ENCODE results near the gene VAV2. TPM values are rescaled to one million over a fixed set of nuclear protein-coding genes. Genes with fewer than 3 reads are reported as not detected.

The VAV2 gene
- polyA plus RNA-seq, 1 of the 3 experiments (the other 2 are of a cell fraction): 14.9 TPM

DNA sequence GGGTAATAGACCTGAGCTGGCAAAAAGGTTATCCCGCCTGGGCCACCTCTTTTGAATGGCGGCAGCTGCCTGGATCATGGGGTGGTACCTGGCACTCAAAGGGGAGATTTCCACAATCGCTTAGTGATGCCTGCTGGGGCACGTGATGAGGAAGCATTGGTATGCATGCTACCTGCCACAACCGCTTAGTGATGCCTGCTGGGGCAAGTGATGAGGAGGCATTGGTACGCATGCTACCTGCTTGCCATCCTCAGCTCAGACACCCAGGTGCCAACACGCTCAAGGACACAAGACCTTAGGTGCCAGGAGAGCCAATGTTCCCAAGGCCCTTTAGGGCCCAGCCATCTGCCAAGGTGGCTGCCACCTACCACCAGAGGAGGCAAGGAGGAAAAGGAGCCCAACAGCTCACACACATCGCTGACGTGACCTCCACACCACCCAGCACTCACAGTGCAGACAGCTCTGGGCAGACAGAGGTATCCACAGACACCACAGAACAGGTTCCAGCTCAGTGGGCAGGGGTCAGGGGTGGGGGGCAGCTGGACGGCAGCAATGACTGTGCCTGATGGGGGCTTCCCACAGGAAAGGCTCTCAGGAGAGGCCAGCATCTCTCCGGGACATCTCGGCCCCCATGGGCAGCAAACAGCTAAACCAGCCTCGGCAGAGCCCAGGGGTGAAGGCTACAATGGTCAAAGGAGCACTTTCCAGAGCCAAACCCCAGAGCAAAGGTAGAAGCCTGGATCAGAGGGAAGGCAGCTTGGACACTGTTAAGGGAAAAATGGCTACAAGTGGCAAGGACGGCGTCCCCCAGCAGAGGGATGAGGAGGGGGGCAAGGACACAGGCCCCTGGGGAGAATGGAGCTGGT, 210.9 kb downstream of the VAV2 start:
- no peak for DNase-seq
- POLR2A ChIA-PET: interaction anchor here (1.0 kb wide), 1 partner anchor 8 kb away, joined by 3 read pairs; no protein-coding TSS in a partner anchor

More for the DNA sequence above, 210.9 kb downstream of the VAV2 start:
- no peaks in the 10 kb centered on the region for H3K9me3 ChIP-seq
- H3K36me3 ChIP-seq (replicated peaks in 1 of 2; ENCODE audit: control insufficient read depth in 1 of 2, insufficient read depth in 2 of 2, low read length in 1 of 2): peaks cover 0 to 47% of the 10 kb centered on the region in 2 experiments
- no peaks in the 10 kb centered on the region for H3K9me2 ChIP-seq
- H3K27me3 ChIP-seq (ENCODE audit: insufficient read depth): no peaks in the 10 kb centered on the region
- 98% methylated on average over 9 of the region's 15 CpGs for WGBS (ENCODE audit: low lambda C conversion rate)
- H3K4me2 ChIP-seq: no peak overlapping the region
- no peak overlapping the region for H3K4me3 ChIP-seq (ENCODE audit: low read depth in 2 of 2, low read length in 1 of 2)
- no peaks in the 10 kb centered on the region for H3K79me2 ChIP-seq (ENCODE audit: insufficient read depth)
- H4K20me1 ChIP-seq (ENCODE audit: insufficient read depth): no peaks in the 10 kb centered on the region
- CTCF ChIA-PET: interaction anchor here (0.7 to 7.9 kb wide), 42 partner anchors 7 to 276 kb away, joined by 3 to 235 read pairs (median 5); no protein-coding TSS in a partner anchor
- H3F3A ChIP-seq (replicated peaks; ENCODE audit: insufficient read depth): peaks cover 4% of the 10 kb centered on the region
- no peak overlapping the region for H3K27ac ChIP-seq (ENCODE audit: low read depth in 2 of 2, low read length in 1 of 2)
- H2AFZ ChIP-seq (ENCODE audit: low read depth): no peak overlapping the region
- TF ChIP-seq EP300 (IDR thresholded peaks at IDR 0.05; ENCODE audit: borderline replicate concordance in 1 of 2, low read depth in 1 of 2, low read length in 1 of 2) (no peak), TAF1 (IDR thresholded peaks at IDR 0.05; ENCODE audit: borderline replicate concordance, low read depth, low read length) (no peak), MEF2A (IDR thresholded peaks at IDR 0.05; ENCODE audit: borderline replicate concordance, low read depth) (no peak), IRF3 (IDR thresholded peaks at IDR 0.05; ENCODE audit: low read depth, low read length) (no peak), REST (IDR thresholded peaks at IDR 0.05; ENCODE audit: low read depth, low read length) (no peak), USF2 (IDR thresholded peaks at IDR 0.05; ENCODE audit: borderline replicate concordance, low read depth, low read length) (no peak), RCOR1 (IDR thresholded peaks at IDR 0.05; ENCODE audit: low read length) (no peak), RFX5 (IDR thresholded peaks at IDR 0.05; ENCODE audit: low read length) (no peak), NRF1 (IDR thresholded peaks at IDR 0.05; ENCODE audit: low read depth, low read length) (no peak)
- no peak overlapping the region for H3K9ac ChIP-seq
- H3K4me1 ChIP-seq (ENCODE audit: control insufficient read depth in 1 of 2, insufficient read depth in 2 of 2, low read depth in 1 of 2, low read length in 1 of 2): peaks cover 0 to 23% of the 10 kb centered on the region in 2 experiments; a peak in 1 of 4 replicates

All from SK-N-SH (cell line).